HepG2 (cell line): Measurements from ENCODE around the gene ZNF544. TPM values are rescaled to one million over a fixed set of nuclear protein-coding genes. Genes with fewer than 3 reads are reported as not detected.
A peak's percentile ranks its signal among the peaks of the same experiment; 100 is the strongest.

ENCODE experiments used
- ARID5B ChIP-seq: IDR thresholded peaks from 2 replicates; pipeline ENCODE4 v1.4.0; 2020; ENCODE audit warnings: mild to moderate bottlenecking, missing genetic modification reagents
- E2F2 ChIP-seq: sonication (generic); formaldehyde crosslinking; IDR thresholded peaks from 2 replicates; pipeline ENCODE4 v1.4.0; 2020; ENCODE audit warnings: missing genetic modification reagents, borderline replicate concordance
- EHMT2 ChIP-seq: fragments of 200-600 bp; sonication (generic); IDR thresholded peaks from 2 replicates; pipeline ENCODE4 v1.7.0; 2017; ENCODE audit warnings: antibody characterized with exemption, low read depth, low read length, borderline replicate concordance
- GATAD1 ChIP-seq: IDR thresholded peaks from 2 replicates; pipeline ENCODE4 v1.6.1; 2016; ENCODE audit warnings: missing genetic modification reagents, missing compliant biosample characterization
- PRDM10 ChIP-seq: sonication (generic); formaldehyde crosslinking; IDR thresholded peaks from 2 replicates; pipeline ENCODE4 v1.4.0; 2020; ENCODE audit warnings: low read depth, missing genetic modification reagents
- RXRA ChIP-seq: sonication (generic); formaldehyde crosslinking; IDR thresholded peaks from 2 replicates; pipeline ENCODE4 v1.5.1; 2020; ENCODE audit warnings: missing genetic modification reagents
- SIX4 ChIP-seq: sonication (generic); formaldehyde crosslinking; IDR thresholded peaks from 2 replicates; pipeline ENCODE4 v1.4.0; 2020; ENCODE audit warnings: missing genetic modification reagents
- ZFP91 ChIP-seq: sonication (generic); formaldehyde crosslinking; IDR thresholded peaks from 2 replicates; pipeline ENCODE4 v1.9.0; 2022; ENCODE audit warnings: missing genetic modification reagents, mild to moderate bottlenecking, borderline replicate concordance
- ZNF18 ChIP-seq: sonication (generic); formaldehyde crosslinking; IDR thresholded peaks from 2 replicates; pipeline ENCODE4 v1.8.0; 2022; ENCODE audit warnings: mild to moderate bottlenecking, missing genetic modification reagents; ENCODE audit not compliant: insufficient replicate concordance
- ZNF343 ChIP-seq: sonication (generic); formaldehyde crosslinking; IDR thresholded peaks from 2 replicates; pipeline ENCODE4 v1.4.0; 2020; ENCODE audit warnings: mild to moderate bottlenecking, missing genetic modification reagents
- ZNF773 ChIP-seq: sonication (generic); formaldehyde crosslinking; IDR thresholded peaks from 2 replicates; pipeline ENCODE4 v1.4.0; 2020; ENCODE audit warnings: missing genetic modification reagents, borderline replicate concordance
- ZNF776 ChIP-seq: sonication (generic); formaldehyde crosslinking; IDR thresholded peaks from 2 replicates; pipeline ENCODE4 v1.4.0; 2020; ENCODE audit warnings: mild to moderate bottlenecking, missing genetic modification reagents
- ZNF788 ChIP-seq: sonication (generic); formaldehyde crosslinking; IDR thresholded peaks from 2 replicates; pipeline ENCODE4 v1.5.0; 2020; ENCODE audit warnings: mild to moderate bottlenecking, missing genetic modification reagents, borderline replicate concordance
- polyA plus RNA-seq, 8 experiments: library from polyadenylated mRNA; depleted of rRNA in 3 of 8; stranded (reverse) in 7 of 8; unstranded in 1 of 8; fragments of >200 nt; fragmentation: Illumina TruSeq in 4 of 8; extraction: Trizol in 4 of 8; gene quantifications; 2 replicates each; pipeline versions ENCODE4 v1.2.1 to v1.2.3, GENCODE V29; 2011 to 2016; ENCODE audit warnings: low read depth in 4 of 8, missing spikeins in 1 of 8, mixed read lengths in 1 of 8; ENCODE audit not compliant: insufficient read depth in 1 of 8
- total RNA-seq, 5 experiments: library from RNA; depleted of rRNA; stranded (reverse); fragments of >200 nt; fragmentation: Illumina TruSeq; extraction: Trizol; gene quantifications; 2 replicates each; pipeline ENCODE4 v1.2.3, GENCODE V29; 2016; ENCODE audit warnings: low read depth in 1 of 5

ZNF544 gene
- total and polyA plus RNA-seq, 2 of the 13 experiments (the other 11 are each of a cell fraction or from before 2014, with no cell fraction given): 13.1 to 17.0 TPM

GRCh38 chr19:58182989-58183816, 45.5 kb upstream of the ZNF544 start, which contains the start of gene ZNF274 (continued):
- TF ChIP-seq ZFP91 (CRISPR knock-in tag): peak; percentile 88; the same call in 1 of the 2 replicates
- no peak for TF ChIP-seq ZNF773 (CRISPR knock-in tag)
- TF ChIP-seq SIX4 (CRISPR knock-in tag): no peak
- TF ChIP-seq EHMT2: no peak
- peak; percentile 97 for TF ChIP-seq ZNF776 (CRISPR knock-in tag)
- TF ChIP-seq RXRA: peak; percentile 34; the same call in 1 of the 2 replicates
- TF ChIP-seq ZNF788: no peak; the same call in 1 of the 2 replicates
- TF ChIP-seq ZNF18 (CRISPR knock-in tag): no peak
- no peak for TF ChIP-seq PRDM10 (CRISPR knock-in tag)
- peak; percentile 44 for TF ChIP-seq ARID5B (CRISPR knock-in tag)
- no peak for TF ChIP-seq E2F2 (CRISPR knock-in tag)
- peak; percentile 81 for TF ChIP-seq GATAD1 (CRISPR knock-in tag)
- no peak; the same call in 1 of the 2 replicates for TF ChIP-seq ZNF343
